NB4 (cell line): ENCODE data around the gene NCAPG2.

Source experiments
- CTCF ChIP-seq: IDR thresholded peaks from one replicate; pipeline ENCODE4 v1.5.1; 2012; ENCODE audit warnings: low read depth, low read length
- MAX ChIP-seq: IDR thresholded peaks from 2 replicates; pipeline ENCODE4 v1.6.1; 2011; ENCODE audit warnings: low read depth, low read length
- MYC ChIP-seq: IDR thresholded peaks from 2 replicates; pipeline ENCODE4 v1.6.1; 2011; ENCODE audit warnings: low read depth, low read length

- TF ChIP-seq CTCF = no peak
- no peak for TF ChIP-seq MAX
- TF ChIP-seq MYC = no peak
Measured at GRCh38 chr7:158751199-158751598, 46.6 kb upstream of the NCAPG2 start.
